PC-3 (cell line): ENCODE data around the gene RXYLT1. TPM values are rescaled to one million over a fixed set of nuclear protein-coding genes. Genes with fewer than 3 reads are reported as not detected.

Experiments used
- ATAC-seq: fragments of 200-7000 bp; cut with Tn5 transposase; 2 replicates; pipeline ENCODE4 v1.9.1; 2020; ENCODE audit warnings: mild to moderate bottlenecking, moderate library complexity
- BruUV-seq: library from RNA; stranded (reverse); fragments of 400-500 nt; replicated peaks from 2 replicates; lab custom pipeline; 2021; lab: Mats Ljungman, UMichigan
- CTCF ChIA-PET: fragments of 300-600 bp; sonication (Branson Sonifier 250); formaldehyde crosslinking; loops from one replicate; lab custom pipeline; 2022; ENCODE audit warnings: antibody characterized with exemption; lab: Charles Lee
- POLR2A ChIA-PET: fragments of 300-600 bp; sonication (Branson Sonifier 250); formaldehyde crosslinking; loops from one replicate; lab custom pipeline; 2022; ENCODE audit warnings: antibody characterized with exemption; ENCODE audit not compliant: unreplicated experiment; lab: Charles Lee
- DNase-seq: peaks from one replicate; pipeline ENCODE4 v3.0.0-alpha.2; 2015
- H2AFZ ChIP-seq: fragments of 300-600 bp; sonication (generic); 2 replicates; pipeline ENCODE4 v1.6.0; 2016; ENCODE audit warnings: antibody characterized with exemption, low read length
- H3F3A ChIP-seq: fragments of 300-600 bp; sonication (generic); one replicate; pipeline ENCODE4 v1.6.0; 2017; ENCODE audit warnings: antibody characterized with exemption, low read length, control low read depth, mild to moderate bottlenecking; ENCODE audit not compliant: unreplicated experiment
- H3K27ac ChIP-seq: fragments of 300-600 bp; sonication (generic); 2 replicates; pipeline ENCODE4 v1.5.1; 2016; ENCODE audit warnings: mild to moderate bottlenecking, low read length
- H3K27me3 ChIP-seq: fragments of 300-600 bp; sonication (generic); 2 replicates; pipeline ENCODE4 v1.6.1; 2016; ENCODE audit warnings: low read length, mixed read lengths
- H3K36me3 ChIP-seq: fragments of 300-600 bp; sonication (generic); 2 replicates; pipeline ENCODE4 v1.6.1; 2016; ENCODE audit warnings: low read depth, mixed run types, low read length, mixed read lengths
- H3K4me1 ChIP-seq: fragments of 300-600 bp; sonication (generic); 2 replicates; pipeline ENCODE4 v1.5.1; 2016; ENCODE audit warnings: low read length; ENCODE audit not compliant: insufficient read depth
- H3K4me2 ChIP-seq: fragments of 300-600 bp; sonication (generic); 2 replicates; pipeline ENCODE4 v1.6.0; 2016; ENCODE audit warnings: low read length
- H3K4me3 ChIP-seq: fragments of 300-600 bp; sonication (generic); 2 replicates; pipeline ENCODE4 v1.5.1; 2016; ENCODE audit warnings: mild to moderate bottlenecking, low read length, mixed read lengths
- H3K79me2 ChIP-seq: fragments of 300-600 bp; sonication (generic); 2 replicates; pipeline ENCODE4 v1.6.1; 2017; ENCODE audit warnings: low read length, mixed read lengths
- H3K9ac ChIP-seq: fragments of 300-600 bp; sonication (generic); 2 replicates; pipeline ENCODE4 v1.6.0; 2016; ENCODE audit warnings: mild to moderate bottlenecking, low read length
- H3K9me2 ChIP-seq: fragments of 300-600 bp; sonication (generic); replicated peaks from 2 replicates; pipeline ENCODE4 v1.6.1; 2016; ENCODE audit warnings: mixed run types, low read length, mixed read lengths
- H3K9me3 ChIP-seq: fragments of 300-600 bp; sonication (generic); 2 replicates; pipeline ENCODE4 v1.6.1; 2016; ENCODE audit warnings: low read length, mixed read lengths
- H4K20me1 ChIP-seq: fragments of 300-600 bp; sonication (generic); 2 replicates; pipeline ENCODE4 v1.6.1; 2016; ENCODE audit warnings: low read length, mixed read lengths
- CTCF ChIP-seq: fragments of 300-600 bp; sonication (generic); conservative IDR thresholded peaks from 2 replicates; pipeline ENCODE4 v1.5.1; 2017; ENCODE audit warnings: antibody characterized with exemption, low read depth, mild to moderate bottlenecking, low read length
- EZH2 ChIP-seq: fragments of 300-600 bp; sonication (generic); IDR thresholded peaks from one replicate; pipeline ENCODE4 v1.6.1; 2017; ENCODE audit warnings: antibody characterized with exemption, mild to moderate bottlenecking, low read length; ENCODE audit not compliant: unreplicated experiment
- EZH2phosphoT487 ChIP-seq: fragments of 300-600 bp; sonication (generic); IDR thresholded peaks from 2 replicates; pipeline ENCODE4 v1.6.1; 2018; ENCODE audit warnings: mild to moderate bottlenecking, antibody characterized with exemption, low read length, borderline replicate concordance
- intact Hi-C: fragments of 100-400 bp; cut with micrococcal nuclease; formaldehyde crosslinking; loops from 2 replicates; pipeline ENCODE4 v1.9.0; 2023
- total RNA-seq: library from RNA; depleted of rRNA; stranded (reverse); fragments of >200 nt; gene quantifications from 2 replicates; pipeline ENCODE4 v1.2.3, GENCODE V29; 2014

The RXYLT1 gene
- total RNA-seq, 1 experiment from 2014 or later, result 23.8 TPM

DNA sequence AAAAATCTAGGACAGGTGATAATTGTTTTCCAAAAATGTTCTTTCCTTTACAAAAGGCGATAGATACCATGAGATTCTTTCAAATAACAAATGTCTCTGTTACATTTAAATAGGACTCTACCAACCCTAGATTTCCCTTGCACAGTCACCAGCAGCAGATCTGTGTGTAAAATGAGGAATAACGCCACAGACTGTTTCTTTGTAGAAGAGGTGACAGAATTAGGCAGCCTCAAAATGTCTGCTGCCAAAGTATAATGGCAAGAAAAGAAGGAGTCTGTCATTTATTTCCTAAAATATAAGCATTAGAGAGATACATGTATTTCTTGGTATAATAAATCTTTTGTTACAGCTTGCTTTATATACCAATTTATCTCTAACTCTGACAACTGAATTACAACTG is 56.3 kb downstream of the RXYLT1 start:
- ATAC-seq, result no peak
- TF ChIP-seq EZH2 (no peak), CTCF (no peak), EZH2phosphoT487 (no peak)
- intact Hi-C loops, result no loop called here

GRCh38 chr12:63836936-63837335 is 57.2 kb downstream of the RXYLT1 start:
- Histone ChIP-seq H3K9me2 (no peaks in the 10 kb centered on the region), H3F3A (no peaks in the 10 kb centered on the region), H4K20me1 (no peaks in the 10 kb centered on the region), H3K4me2 (no peak overlapping the region), H2AFZ (no peak overlapping the region), H3K79me2 (no peaks in the 10 kb centered on the region), H3K4me3 (no peak overlapping the region), H3K27ac (no peak overlapping the region), H3K36me3 (no peaks in the 10 kb centered on the region), H3K27me3 (no peaks in the 10 kb centered on the region), H3K9me3 (no peaks in the 10 kb centered on the region), H3K4me1 (no peaks in the 10 kb centered on the region), H3K9ac (no peak overlapping the region)
- CTCF ChIA-PET, result no interaction called here
- DNase-seq, result no peak
- ATAC-seq, result no peak
- intact Hi-C loops, result no loop called here
- TF ChIP-seq EZH2 (no peak), EZH2phosphoT487 (no peak), CTCF (no peak)
- no TSS peak for BruUV-seq
- POLR2A ChIA-PET, result no interaction called here

More for the DNA sequence above, 56.3 kb downstream of the RXYLT1 start:
- POLR2A ChIA-PET, result no interaction called here
- H3K9me2 ChIP-seq, result no peaks in the 10 kb centered on the region
- BruUV-seq, result no TSS peak
- H3K4me1 ChIP-seq, result no peaks in the 10 kb centered on the region
- H3F3A ChIP-seq, result no peaks in the 10 kb centered on the region
- no peak overlapping the region for H2AFZ ChIP-seq
- H3K4me2 ChIP-seq, result no peak overlapping the region
- DNase-seq, result no peak
- H3K27me3 ChIP-seq, result no peaks in the 10 kb centered on the region
- no peaks in the 10 kb centered on the region for H3K79me2 ChIP-seq
- CTCF ChIA-PET, result no interaction called here
- H3K27ac ChIP-seq, result no peak overlapping the region
- H3K9ac ChIP-seq, result no peak overlapping the region
- H3K4me3 ChIP-seq, result no peak overlapping the region
- no peaks in the 10 kb centered on the region for H3K9me3 ChIP-seq
- H3K36me3 ChIP-seq, result no peaks in the 10 kb centered on the region
- H4K20me1 ChIP-seq, result no peaks in the 10 kb centered on the region

GRCh38 chr12:63838411-63838810 is 58.7 kb downstream of the RXYLT1 start:
- TF ChIP-seq EZH2, result no peak
- TF ChIP-seq EZH2phosphoT487, result no peak
- no peak for TF ChIP-seq CTCF
- DNase-seq (no peak), ATAC-seq (no peak)
- Histone ChIP-seq H3K9me2 (no peaks in the 10 kb centered on the region), H4K20me1 (no peaks in the 10 kb centered on the region), H3K4me1 (no peaks in the 10 kb centered on the region), H3K9me3 (no peaks in the 10 kb centered on the region), H2AFZ (no peak overlapping the region), H3K27ac (no peak overlapping the region), H3K9ac (no peak overlapping the region), H3K4me2 (no peak overlapping the region), H3K36me3 (no peaks in the 10 kb centered on the region), H3K4me3 (no peak overlapping the region), H3F3A (no peaks in the 10 kb centered on the region), H3K27me3 (no peaks in the 10 kb centered on the region), H3K79me2 (no peaks in the 10 kb centered on the region)
- BruUV-seq, result no TSS peak
- ChIA-PET POLR2A (no interaction called here), CTCF (no interaction called here)
- intact Hi-C loops, result no loop called here
